GM12878 (cell line): ENCODE data around the gene TMEM131L. TPM values are rescaled to one million over a fixed set of nuclear protein-coding genes. Genes with fewer than 3 reads are reported as not detected.

Experiments
- CEBPZ ChIP-seq: fragments of 150-350 bp; IDR thresholded peaks from 2 replicates; pipeline ENCODE4 v1.6.1; 2016; ENCODE audit warnings: low read depth, low read length
- EGR1 ChIP-seq, 2 experiments: IDR thresholded peaks; 1 replicate in 1 of 2; 2 replicates in 1 of 2; pipeline ENCODE4 v1.6.1; 2011 to 2012; ENCODE audit warnings: low read depth in 2 of 2, low read length in 2 of 2, borderline replicate concordance in 1 of 2, mild to moderate bottlenecking in 1 of 2, moderate library complexity in 1 of 2
- HDAC2 ChIP-seq: fragments of 200-600 bp; sonication (generic); IDR thresholded peaks from 2 replicates; pipeline ENCODE4 v1.6.1; 2017
- JUNB ChIP-seq: IDR thresholded peaks from 2 replicates; pipeline ENCODE4 v1.6.1; 2016; ENCODE audit warnings: antibody characterized with exemption, mild to moderate bottlenecking
- LARP7 ChIP-seq: fragments of 450-650 bp; IDR thresholded peaks from 2 replicates; pipeline ENCODE4 v1.6.1; 2017; ENCODE audit warnings: mild to moderate bottlenecking
- MEF2A ChIP-seq: IDR thresholded peaks from 2 replicates; pipeline ENCODE4 v1.6.1; 2011; ENCODE audit warnings: low read depth, mild to moderate bottlenecking, low read length, moderate library complexity; ENCODE audit not compliant: insufficient read depth
- MEF2B ChIP-seq: fragments of 450-650 bp; IDR thresholded peaks from 2 replicates; pipeline ENCODE4 v1.6.1; 2018; ENCODE audit warnings: mild to moderate bottlenecking, moderate library complexity; ENCODE audit not compliant: partially characterized antibody, poor library complexity, severe bottlenecking
- MXI1 ChIP-seq: fragments of 150-350 bp; IDR thresholded peaks from 2 replicates; pipeline ENCODE4 v1.6.1; 2011; ENCODE audit warnings: low read depth, mild to moderate bottlenecking, inconsistent platforms, low read length, improper control_type of control experiment
- NFIC ChIP-seq: IDR thresholded peaks from 2 replicates; pipeline ENCODE4 v1.6.1; 2012; ENCODE audit warnings: low read depth, mild to moderate bottlenecking, inconsistent platforms, low read length, moderate library complexity
- NR2F1 ChIP-seq: fragments of 450-650 bp; conservative IDR thresholded peaks from 2 replicates; pipeline ENCODE4 v1.6.1; 2017; ENCODE audit warnings: mild to moderate bottlenecking
- PML ChIP-seq: IDR thresholded peaks from 2 replicates; pipeline ENCODE4 v1.6.1; 2012; ENCODE audit warnings: low read length, inconsistent platforms
- POLR2A ChIP-seq: IDR thresholded peaks from 2 replicates; pipeline ENCODE4 v1.6.1; 2011; ENCODE audit warnings: low read depth, mild to moderate bottlenecking, low read length
- POU2F2 ChIP-seq: IDR thresholded peaks from 3 replicates; pipeline ENCODE4 v1.6.1; 2011; ENCODE audit warnings: low read depth, mild to moderate bottlenecking, low read length, borderline replicate concordance
- RAD21 ChIP-seq: IDR thresholded peaks from 2 replicates; pipeline ENCODE4 v1.6.1; 2011; ENCODE audit warnings: mild to moderate bottlenecking, low read depth, low read length, moderate library complexity; ENCODE audit not compliant: insufficient read depth
- RFX5 ChIP-seq: IDR thresholded peaks from 2 replicates; pipeline ENCODE4 v1.6.1; 2011; ENCODE audit warnings: low read depth, low read length, improper control_type of control experiment
- SMAD1 ChIP-seq: fragments of 450-650 bp; IDR thresholded peaks from 2 replicates; pipeline ENCODE4 v1.6.1; 2018; ENCODE audit warnings: mild to moderate bottlenecking, low read depth; ENCODE audit not compliant: partially characterized antibody
- STAT1 ChIP-seq: fragments of 450-650 bp; conservative IDR thresholded peaks from 2 replicates; pipeline ENCODE4 v1.6.1; 2014; ENCODE audit warnings: antibody characterized with exemption, mild to moderate bottlenecking
- SUZ12 ChIP-seq: fragments of 200-600 bp; sonication (generic); IDR thresholded peaks from one replicate; pipeline ENCODE4 v1.6.1; 2018; ENCODE audit warnings: antibody characterized with exemption, mild to moderate bottlenecking; ENCODE audit not compliant: unreplicated experiment
- TBL1XR1 ChIP-seq: IDR thresholded peaks from 2 replicates; pipeline ENCODE4 v1.6.1; 2012; ENCODE audit warnings: low read depth, low read length, improper control_type of control experiment
- ZNF217 ChIP-seq: fragments of 450-650 bp; IDR thresholded peaks from 2 replicates; pipeline ENCODE4 v1.6.1; 2017; ENCODE audit warnings: antibody characterized with exemption, mild to moderate bottlenecking
- ZZZ3 ChIP-seq: IDR thresholded peaks from 2 replicates; pipeline ENCODE4 v1.6.1; 2011; ENCODE audit warnings: low read depth; ENCODE audit not compliant: control insufficient read depth, insufficient read length
- polyA plus RNA-seq, 11 experiments: library from polyadenylated mRNA; depleted of rRNA in 4 of 11; unstranded in 6 of 11; stranded (reverse) in 5 of 11; fragments of >200 nt; fragmentation: Nextera tagmentation in 4 of 11; fragmentation: Illumina TruSeq in 1 of 11; extraction: Ambion mirVana in 4 of 11; extraction: Trizol in 1 of 11; gene quantifications; 1 replicate in 1 of 11; 2 replicates in 10 of 11; pipeline versions ENCODE4 v1.2.1 to v1.2.3, GENCODE V29; 2011 to 2016; ENCODE audit warnings: inconsistent platforms in 2 of 11, missing spikeins in 2 of 11, low read depth in 1 of 11
- total RNA-seq, 4 experiments: library from RNA; depleted of rRNA in 3 of 4; stranded (reverse); fragments of >200 nt in 3 of 4; fragmentation: Illumina TruSeq in 1 of 4; extraction: Trizol in 1 of 4; gene quantifications; 2 replicates each; pipeline versions ENCODE4 v1.2.1 to v1.2.3, GENCODE V29; 2013 to 2021
- TF ChIP-seq, protein P1 (sequence below): IDR thresholded peaks from 2 replicates; pipeline ENCODE4 v1.6.1; 2011; ENCODE audit warnings: borderline replicate concordance, low read depth, mild to moderate bottlenecking, moderate library complexity, mixed read lengths, low read length; ENCODE audit not compliant: insufficient read depth; ENCODE audit errors: extremely low read length
- TF ChIP-seq, protein P2 (sequence below): fragments of 450-650 bp; IDR thresholded peaks from 2 replicates; pipeline ENCODE4 v1.6.1; 2014; ENCODE audit warnings: mild to moderate bottlenecking
- TF ChIP-seq, protein P3 (sequence below): fragments of 450-650 bp; IDR thresholded peaks from 2 replicates; pipeline ENCODE4 v1.6.1; 2017; ENCODE audit warnings: low read depth, mild to moderate bottlenecking, moderate library complexity
- TF ChIP-seq, protein P4 (sequence below): IDR thresholded peaks from 2 replicates; pipeline ENCODE4 v1.6.1; 2011; ENCODE audit warnings: mild to moderate bottlenecking, low read depth, low read length, moderate library complexity; ENCODE audit not compliant: insufficient replicate concordance

The TMEM131L gene
- total and polyA plus RNA-seq, 10 of the 15 experiments (the other 5 are each of a cell fraction or from before 2014, with no cell fraction given), result 8.5 to 101 (median 74.4) TPM

DNA sequence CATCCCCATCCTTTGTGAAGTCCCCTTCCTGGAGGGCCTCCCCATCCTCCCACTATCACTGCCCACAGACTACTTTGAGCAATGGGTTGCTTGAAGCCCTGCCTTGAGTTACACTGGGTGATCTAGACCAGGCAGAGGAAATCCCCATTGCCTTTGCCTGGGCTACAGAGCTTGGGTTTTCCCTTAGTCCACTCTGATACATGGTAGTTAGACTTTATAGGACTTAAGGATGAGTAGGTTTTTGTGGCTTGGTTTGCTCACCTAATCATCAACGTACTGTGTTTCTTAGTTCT, 56.6 kb downstream of the TMEM131L start (continued):
- TF ChIP-seq PML, result peak; percentile 14; the same call in 1 of the 2 replicates
- TF ChIP-seq RAD21, result no peak
- peak; percentile 1 for TF ChIP-seq SMAD1
- no peak; the same call in 1 of the 2 replicates for TF ChIP-seq TBL1XR1
- TF ChIP-seq, protein P1, sequence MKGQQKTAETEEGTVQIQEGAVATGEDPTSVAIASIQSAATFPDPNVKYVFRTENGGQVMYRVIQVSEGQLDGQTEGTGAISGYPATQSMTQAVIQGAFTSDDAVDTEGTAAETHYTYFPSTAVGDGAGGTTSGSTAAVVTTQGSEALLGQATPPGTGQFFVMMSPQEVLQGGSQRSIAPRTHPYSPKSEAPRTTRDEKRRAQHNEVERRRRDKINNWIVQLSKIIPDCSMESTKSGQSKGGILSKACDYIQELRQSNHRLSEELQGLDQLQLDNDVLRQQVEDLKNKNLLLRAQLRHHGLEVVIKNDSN, result no peak
- TF ChIP-seq POLR2A, result no peak; the same call in none of the 2 replicates
- TF ChIP-seq RFX5, result no peak
- TF ChIP-seq MXI1, result no peak
- no peak for TF ChIP-seq HDAC2
- TF ChIP-seq, protein P2, sequence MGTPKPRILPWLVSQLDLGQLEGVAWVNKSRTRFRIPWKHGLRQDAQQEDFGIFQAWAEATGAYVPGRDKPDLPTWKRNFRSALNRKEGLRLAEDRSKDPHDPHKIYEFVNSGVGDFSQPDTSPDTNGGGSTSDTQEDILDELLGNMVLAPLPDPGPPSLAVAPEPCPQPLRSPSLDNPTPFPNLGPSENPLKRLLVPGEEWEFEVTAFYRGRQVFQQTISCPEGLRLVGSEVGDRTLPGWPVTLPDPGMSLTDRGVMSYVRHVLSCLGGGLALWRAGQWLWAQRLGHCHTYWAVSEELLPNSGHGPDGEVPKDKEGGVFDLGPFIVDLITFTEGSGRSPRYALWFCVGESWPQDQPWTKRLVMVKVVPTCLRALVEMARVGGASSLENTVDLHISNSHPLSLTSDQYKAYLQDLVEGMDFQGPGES, result no peak
- no peak for TF ChIP-seq NR2F1
- no peak for TF ChIP-seq ZNF217
- TF ChIP-seq SUZ12, result no peak
- peak; percentile 28; the same call in 1 of the 2 replicates for TF ChIP-seq JUNB
- TF ChIP-seq, protein P3, sequence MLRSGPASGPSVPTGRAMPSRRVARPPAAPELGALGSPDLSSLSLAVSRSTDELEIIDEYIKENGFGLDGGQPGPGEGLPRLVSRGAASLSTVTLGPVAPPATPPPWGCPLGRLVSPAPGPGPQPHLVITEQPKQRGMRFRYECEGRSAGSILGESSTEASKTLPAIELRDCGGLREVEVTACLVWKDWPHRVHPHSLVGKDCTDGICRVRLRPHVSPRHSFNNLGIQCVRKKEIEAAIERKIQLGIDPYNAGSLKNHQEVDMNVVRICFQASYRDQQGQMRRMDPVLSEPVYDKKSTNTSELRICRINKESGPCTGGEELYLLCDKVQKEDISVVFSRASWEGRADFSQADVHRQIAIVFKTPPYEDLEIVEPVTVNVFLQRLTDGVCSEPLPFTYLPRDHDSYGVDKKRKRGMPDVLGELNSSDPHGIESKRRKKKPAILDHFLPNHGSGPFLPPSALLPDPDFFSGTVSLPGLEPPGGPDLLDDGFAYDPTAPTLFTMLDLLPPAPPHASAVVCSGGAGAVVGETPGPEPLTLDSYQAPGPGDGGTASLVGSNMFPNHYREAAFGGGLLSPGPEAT, result peak; percentile 57; the same call in 1 of the 2 replicates
- TF ChIP-seq MEF2B, result no peak
- TF ChIP-seq STAT1, result no peak
- TF ChIP-seq, protein P4, sequence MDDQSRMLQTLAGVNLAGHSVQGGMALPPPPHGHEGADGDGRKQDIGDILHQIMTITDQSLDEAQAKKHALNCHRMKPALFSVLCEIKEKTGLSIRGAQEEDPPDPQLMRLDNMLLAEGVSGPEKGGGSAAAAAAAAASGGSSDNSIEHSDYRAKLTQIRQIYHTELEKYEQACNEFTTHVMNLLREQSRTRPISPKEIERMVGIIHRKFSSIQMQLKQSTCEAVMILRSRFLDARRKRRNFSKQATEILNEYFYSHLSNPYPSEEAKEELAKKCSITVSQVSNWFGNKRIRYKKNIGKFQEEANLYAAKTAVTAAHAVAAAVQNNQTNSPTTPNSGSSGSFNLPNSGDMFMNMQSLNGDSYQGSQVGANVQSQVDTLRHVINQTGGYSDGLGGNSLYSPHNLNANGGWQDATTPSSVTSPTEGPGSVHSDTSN, result no peak
- TF ChIP-seq EGR1 (IDR thresholded peaks at IDR 0.05; ENCODE audit: borderline replicate concordance in 1 of 2, low read depth in 2 of 2, low read length in 2 of 2), result peak in 1 of 2 experiments; percentile 63; a peak in 1 of 3 replicates
- 0 out of 2 replicates have a peak, but pooled peaks have one; percentile 12 for TF ChIP-seq MEF2A
- no peak for TF ChIP-seq ZZZ3
- no peak for TF ChIP-seq LARP7
- 0 out of 3 replicates have a peak, but pooled peaks have one; percentile 33 for TF ChIP-seq POU2F2
- TF ChIP-seq NFIC, result peak; percentile 59; the same call in 1 of the 2 replicates
- TF ChIP-seq CEBPZ, result no peak
